Immature natural killer cell (primary cell): ENCODE results near the gene COX8A. TPM values are rescaled to one million over a fixed set of nuclear protein-coding genes. Genes with fewer than 3 reads are reported as not detected.
"Not testable (repeated sequence)": the region's sequence is repeated elsewhere in the genome, so short reads cannot be mapped to it uniquely, and the experiment has no call there.

Source experiments
- DNase-seq, 3 donors: peaks; one replicate each; pipeline ENCODE4 v3.0.0; 2022; ENCODE audit warnings: mixed read lengths in 1 of 3
- H3K27ac Mint-ChIP-seq, 6 donors: one replicate each; pipeline ENCODE4 v1.8.0; 2020; ENCODE audit warnings: mixed read lengths in 6 of 6, mild to moderate bottlenecking in 5 of 6, inconsistent platforms in 4 of 6, moderate library complexity in 3 of 6
- H3K27me3 Mint-ChIP-seq, 3 donors: one replicate each; pipeline ENCODE4 v1.8.0; 2020 to 2021; ENCODE audit warnings: low read depth in 3 of 3, mild to moderate bottlenecking in 3 of 3, mixed read lengths in 3 of 3, moderate library complexity in 3 of 3, inconsistent platforms in 1 of 3
- H3K36me3 Mint-ChIP-seq, 3 donors: one replicate each; pipeline ENCODE4 v1.8.0; 2020; ENCODE audit warnings: mixed read lengths in 3 of 3, inconsistent platforms in 2 of 3, mild to moderate bottlenecking in 2 of 3
- H3K4me1 Mint-ChIP-seq, 2 donors: one replicate each; pipeline ENCODE4 v1.8.0; 2020; ENCODE audit warnings: inconsistent platforms in 2 of 2, mild to moderate bottlenecking in 2 of 2, mixed read lengths in 2 of 2, moderate library complexity in 1 of 2
- H3K4me3 Mint-ChIP-seq, 5 donors: one replicate each; pipeline ENCODE4 v1.8.0; 2020; ENCODE audit warnings: mild to moderate bottlenecking in 5 of 5, mixed read lengths in 5 of 5, inconsistent platforms in 3 of 5, moderate library complexity in 3 of 5
- H3K9me3 Mint-ChIP-seq, 6 donors: one replicate each; pipeline ENCODE4 v1.8.0; 2020; ENCODE audit warnings: mild to moderate bottlenecking in 6 of 6, mixed read lengths in 6 of 6, inconsistent platforms in 4 of 6, moderate library complexity in 3 of 6
- polyA plus RNA-seq, 3 donors: library from polyadenylated mRNA; unstranded; fragments of 300-500 nt; fragmentation: Illumina TruSeq; gene quantifications; one replicate each; pipeline ENCODE4 v1.2.3, GENCODE V29; 2021

The COX8A gene
- polyA plus RNA-seq, 3 donors from 2014 or later = 506 to 686 (median 534) TPM

DNA sequence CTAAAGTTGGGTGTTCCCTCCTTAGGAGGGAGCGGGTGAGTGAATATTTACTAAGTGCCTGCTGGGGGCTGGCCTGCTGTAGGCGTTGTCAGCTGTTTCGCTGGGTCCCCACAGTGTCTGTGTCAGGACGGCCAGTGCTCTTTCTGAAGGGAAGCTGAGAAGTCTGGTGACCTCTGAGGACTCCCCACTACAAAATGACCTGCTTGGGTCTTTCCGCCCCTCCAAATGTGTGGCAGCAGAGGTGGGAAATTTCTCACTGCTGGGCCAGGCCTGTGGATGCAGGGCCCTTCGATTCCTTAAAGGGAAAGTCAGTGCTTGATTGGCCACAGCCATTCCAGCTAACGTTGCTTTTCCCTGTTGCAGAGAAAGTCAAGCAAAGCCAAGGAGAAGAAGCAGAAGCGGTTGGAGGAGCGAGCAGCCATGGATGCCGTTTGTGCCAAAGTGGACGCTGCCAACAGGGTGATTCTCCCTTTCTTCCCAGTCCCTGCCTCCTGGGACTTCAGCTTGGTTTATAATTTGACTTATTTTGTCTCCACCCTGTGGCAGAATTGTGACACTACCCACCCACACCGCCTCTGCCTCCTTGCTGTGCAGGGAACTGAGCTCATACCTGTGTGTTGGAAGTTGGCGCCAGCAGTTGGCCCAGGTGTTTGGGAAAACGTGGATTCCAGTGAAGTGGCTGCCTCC is 28.8 kb upstream of the COX8A start:
- peak; percentile 38 to 49 (median 47) for DNase-seq
- Mint-ChIP-seq H3K27ac (peak overlapping the region in 1 of 6 donors; percentile 75), H3K36me3 (peaks cover 0 to under 1% (median 0%) of the 10 kb centered on the region in 3 donors), H3K27me3 (peaks cover 0 to 2% (median 0%) of the 10 kb centered on the region in 3 donors), H3K4me3 (no peak overlapping the region), H3K4me1 (peaks cover 24 to 27% of the 10 kb centered on the region in 2 donors), H3K9me3 (no peaks in the 10 kb centered on the region)

- peak overlapping the region; percentile 90 to 99 (median 96) for H3K27ac Mint-ChIP-seq
- peak overlapping the region; percentile 79 to 97 (median 83) for H3K4me3 Mint-ChIP-seq
- DNase-seq = peak; percentile 72 to 77 (median 74)
- peaks cover 11 to 33% (median 30%) of the 10 kb centered on the region in 3 donors for H3K36me3 Mint-ChIP-seq
- H3K9me3 Mint-ChIP-seq = no peaks in the 10 kb centered on the region
- H3K4me1 Mint-ChIP-seq = peaks cover 56 to 63% of the 10 kb centered on the region in 2 donors
- peaks cover 0 to 13% (median 6%) of the 10 kb centered on the region in 3 donors for H3K27me3 Mint-ChIP-seq
Measured at GRCh38 chr11:63951779-63952536, 22.5 kb upstream of the COX8A start.

DNA sequence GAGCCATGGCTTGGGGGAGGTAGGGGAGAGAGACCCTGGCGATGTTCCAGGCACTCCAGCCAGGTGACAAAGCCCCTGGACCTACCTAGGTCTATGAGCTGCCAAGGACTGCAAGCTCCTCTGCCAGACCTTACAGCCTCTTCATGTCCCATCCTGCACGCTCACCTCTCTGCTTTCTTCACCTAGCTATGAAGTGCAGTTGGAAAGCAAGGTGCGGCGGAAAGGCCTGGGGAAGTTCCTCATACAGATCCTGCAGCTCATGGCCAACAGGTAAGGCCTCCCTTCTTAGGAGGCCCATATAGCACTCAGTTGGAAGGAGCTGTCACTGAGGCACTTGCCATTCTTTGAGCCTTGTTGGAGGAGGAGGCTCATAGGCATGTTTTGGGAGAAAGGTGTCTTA is 21.9 kb upstream of the COX8A start:
- no peak for DNase-seq
- peaks cover 0 to 11% (median 6%) of the 10 kb centered on the region in 3 donors for H3K27me3 Mint-ChIP-seq
- H3K4me3 Mint-ChIP-seq = peak overlapping the region; percentile 79 to 97 (median 83)
- peaks cover 58 to 63% of the 10 kb centered on the region in 2 donors for H3K4me1 Mint-ChIP-seq
- H3K9me3 Mint-ChIP-seq = no peaks in the 10 kb centered on the region
- peaks cover 11 to 36% (median 31%) of the 10 kb centered on the region in 3 donors for H3K36me3 Mint-ChIP-seq
- peak overlapping the region; percentile 90 to 99 (median 96) for H3K27ac Mint-ChIP-seq

DNA sequence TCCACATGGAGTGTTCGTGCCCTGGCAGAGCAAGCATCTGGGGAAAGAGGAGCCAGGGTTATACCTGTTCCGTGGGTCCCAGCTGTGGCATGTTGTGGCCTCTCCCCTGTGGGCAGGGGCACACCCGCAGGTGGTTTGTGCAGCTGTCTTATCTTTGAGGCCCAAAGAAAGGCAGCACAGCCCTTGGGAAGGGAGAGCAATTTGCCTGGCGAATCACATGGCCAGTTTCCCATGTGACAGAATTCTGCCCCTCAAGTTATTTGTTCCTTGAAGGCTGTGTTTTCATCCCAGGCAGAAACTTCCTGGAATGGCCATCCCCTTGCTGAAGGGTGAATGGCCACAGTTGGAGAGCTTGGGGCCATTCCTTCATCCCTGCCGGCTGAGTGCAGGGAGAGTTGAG is 16.4 kb upstream of the COX8A start:
- Mint-ChIP-seq H3K36me3 (peaks cover 11 to 30% (median 26%) of the 10 kb centered on the region in 3 donors), H3K4me1 (peaks cover 62 to 65% of the 10 kb centered on the region in 2 donors), H3K27ac (no peak overlapping the region), H3K9me3 (peaks cover 0 to 1% (median 0%) of the 10 kb centered on the region in 6 donors), H3K27me3 (peaks cover 2 to 8% (median 3%) of the 10 kb centered on the region in 3 donors), H3K4me3 (no peak overlapping the region)
- DNase-seq = no peak

DNA sequence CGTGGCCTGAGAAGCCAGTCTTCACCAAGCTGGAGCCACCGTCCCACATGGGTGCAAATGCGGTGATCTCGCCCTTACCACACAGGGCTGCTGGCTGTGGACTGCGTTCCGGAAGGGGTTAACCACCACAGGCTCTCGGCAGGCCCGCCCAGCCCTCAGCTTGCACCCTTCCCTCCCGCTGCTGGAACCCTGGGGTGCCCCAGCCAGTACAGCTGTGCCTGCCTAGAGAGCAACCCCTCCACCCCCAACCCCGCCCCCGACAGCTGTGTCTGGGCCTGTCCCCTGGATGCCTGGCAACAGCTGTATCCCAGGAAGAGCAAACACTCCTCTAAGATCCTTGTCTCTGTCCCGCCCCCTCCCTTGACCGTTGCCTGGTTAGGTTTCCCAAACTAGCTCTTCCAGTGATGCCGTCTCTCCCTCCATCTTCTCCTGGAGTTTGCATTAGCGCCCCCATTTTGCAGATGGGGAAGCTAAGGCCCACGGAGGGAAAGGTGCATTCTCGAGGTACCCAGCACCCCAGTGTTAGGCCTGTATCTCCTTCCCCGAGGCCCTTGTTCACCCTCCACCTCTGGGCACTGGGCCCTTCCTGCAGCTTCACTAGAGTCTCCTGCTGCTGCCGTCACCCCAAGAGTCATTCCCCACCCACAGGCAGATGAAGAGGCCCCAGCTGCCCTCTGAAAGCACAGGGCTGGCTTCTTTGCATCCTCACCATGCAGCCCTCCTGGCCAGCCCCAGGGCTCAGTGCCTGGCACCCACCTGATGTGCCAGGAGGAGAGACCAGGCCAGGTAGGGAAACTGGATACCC is 12.6 kb upstream of the COX8A start:
- H3K9me3 Mint-ChIP-seq = peaks cover 0 to 1% (median 0%) of the 10 kb centered on the region in 6 donors
- peaks cover 3 to 8% (median 5%) of the 10 kb centered on the region in 3 donors for H3K27me3 Mint-ChIP-seq
- peak overlapping the region in 3 of 6 donors; percentile 6 to 62 (median 10) for H3K27ac Mint-ChIP-seq
- peaks cover 28 to 37% of the 10 kb centered on the region in 2 donors for H3K4me1 Mint-ChIP-seq
- peaks cover 0 to 4% (median 2%) of the 10 kb centered on the region in 3 donors for H3K36me3 Mint-ChIP-seq
- DNase-seq = peak; percentile 59 to 76 (median 67)
- H3K4me3 Mint-ChIP-seq = peak overlapping the region; percentile 50 to 77 (median 76)

DNA sequence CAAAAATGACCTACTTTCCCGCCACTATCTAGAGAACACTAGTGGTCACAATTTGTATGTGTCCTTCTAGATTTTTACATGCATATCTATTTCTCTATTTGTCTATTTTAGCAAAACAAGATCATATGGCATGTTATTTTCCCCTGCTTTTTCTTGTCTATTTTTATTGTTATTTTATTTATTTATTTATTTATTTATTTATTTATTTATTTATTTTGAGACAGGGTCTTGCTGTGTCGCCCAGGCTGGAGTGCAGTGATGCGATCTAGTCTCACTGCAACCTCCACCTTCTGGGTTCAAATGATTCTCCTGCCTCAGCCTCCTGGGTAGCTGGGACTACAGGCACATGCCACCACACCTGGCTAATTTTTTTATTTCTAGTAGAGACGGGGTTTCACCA is 10.5 kb upstream of the COX8A start:
- not testable (repeated sequence) for H3K4me3 Mint-ChIP-seq, H3K27me3 Mint-ChIP-seq, H3K27ac Mint-ChIP-seq, H3K36me3 Mint-ChIP-seq, DNase-seq, H3K9me3 Mint-ChIP-seq
- H3K4me1 Mint-ChIP-seq = peaks cover 28 to 30% of the 10 kb centered on the region in 2 donors

DNA sequence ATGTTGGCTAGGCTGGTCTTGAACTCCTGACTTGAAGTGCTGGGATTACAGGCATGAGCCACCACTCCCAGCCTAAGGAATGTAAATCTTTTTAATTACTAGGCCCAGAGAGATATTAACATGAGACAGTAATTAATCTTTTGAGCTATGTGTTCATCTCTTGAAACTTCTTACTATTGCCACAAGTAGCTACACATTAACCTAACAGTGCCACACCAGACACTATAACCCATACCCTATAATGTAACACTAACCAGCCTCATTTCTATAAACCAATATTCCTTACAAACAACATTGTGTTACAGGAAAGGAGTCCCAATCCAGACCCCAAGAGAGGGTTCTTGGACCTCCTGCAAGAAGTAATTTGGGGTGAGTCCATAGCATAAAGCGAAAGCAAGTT is 8.0 kb upstream of the COX8A start:
- Mint-ChIP-seq H3K4me3 (no peak overlapping the region), H3K27me3 (peaks cover 2 to 5% (median 2%) of the 10 kb centered on the region in 3 donors), H3K27ac (no peak overlapping the region), H3K36me3 (no peaks in the 10 kb centered on the region), H3K9me3 (peaks cover 0 to 1% (median 0%) of the 10 kb centered on the region in 6 donors), H3K4me1 (peaks cover 10 to 17% of the 10 kb centered on the region in 2 donors)
- no peak for DNase-seq

- DNase-seq = no peak
- H3K9me3 Mint-ChIP-seq = no peaks in the 10 kb centered on the region
- H3K4me3 Mint-ChIP-seq = no peak overlapping the region
- H3K36me3 Mint-ChIP-seq = no peaks in the 10 kb centered on the region
- peak overlapping the region in 1 of 6 donors; percentile 58 for H3K27ac Mint-ChIP-seq
- peaks cover 0 to 3% (median 3%) of the 10 kb centered on the region in 3 donors for H3K27me3 Mint-ChIP-seq
- peaks cover 9 to 12% of the 10 kb centered on the region in 2 donors for H3K4me1 Mint-ChIP-seq
Measured at GRCh38 chr11:63969461-63969860, 5.0 kb upstream of the COX8A start.

DNA sequence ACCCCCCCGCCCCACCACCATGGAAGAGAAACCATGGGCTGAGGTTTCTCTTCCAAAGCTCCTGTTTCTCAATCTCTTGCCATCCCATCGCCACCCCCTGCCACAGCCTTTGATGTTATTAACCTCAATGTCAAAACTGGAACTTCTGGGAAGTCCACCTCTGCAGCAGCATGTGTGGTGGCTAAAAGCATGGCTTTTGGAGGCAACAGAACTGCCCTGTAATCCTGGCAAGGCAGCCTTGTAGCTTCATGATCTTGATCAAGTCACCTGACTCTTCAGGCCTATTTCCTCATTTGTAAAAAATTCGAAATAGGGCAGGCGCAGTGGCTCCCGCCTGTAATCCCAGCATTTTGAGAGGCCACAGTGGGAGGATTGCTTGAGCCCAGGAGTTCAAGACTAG is 3.5 kb upstream of the COX8A start:
- Mint-ChIP-seq H3K4me1 (peaks cover 19% of the 10 kb centered on the region in 2 donors), H3K4me3 (no peak overlapping the region), H3K36me3 (no peaks in the 10 kb centered on the region), H3K27me3 (peaks cover 0 to 5% (median 3%) of the 10 kb centered on the region in 3 donors), H3K27ac (no peak overlapping the region), H3K9me3 (no peaks in the 10 kb centered on the region)
- DNase-seq = no peak

DNA sequence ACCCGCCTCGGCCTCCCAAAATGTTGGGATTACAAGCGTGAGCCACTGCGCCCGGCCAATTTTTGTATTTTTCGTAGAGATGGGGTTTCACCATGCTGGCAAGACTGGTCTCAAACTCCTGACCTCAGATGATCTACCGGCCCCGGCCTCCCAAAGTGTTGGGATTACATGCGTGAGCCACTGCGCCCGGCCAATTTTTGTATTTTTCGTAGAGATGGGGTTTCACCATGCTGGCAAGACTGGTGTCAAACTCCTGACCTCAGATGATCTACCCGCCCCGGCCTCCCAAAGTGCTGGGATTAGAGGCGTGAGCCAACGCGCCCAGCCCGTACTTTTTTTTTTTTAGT is 535 bp upstream of the COX8A start:
- Mint-ChIP-seq H3K4me3 (peak overlapping the region; percentile 99 to 100 (median 100)), H3K4me1 (peaks cover 30 to 32% of the 10 kb centered on the region in 2 donors), H3K27ac (peak overlapping the region; percentile 98 to 100 (median 99))
- DNase-seq, H3K27me3 Mint-ChIP-seq, H3K9me3 Mint-ChIP-seq, H3K36me3 Mint-ChIP-seq: not testable (repeated sequence)

DNA sequence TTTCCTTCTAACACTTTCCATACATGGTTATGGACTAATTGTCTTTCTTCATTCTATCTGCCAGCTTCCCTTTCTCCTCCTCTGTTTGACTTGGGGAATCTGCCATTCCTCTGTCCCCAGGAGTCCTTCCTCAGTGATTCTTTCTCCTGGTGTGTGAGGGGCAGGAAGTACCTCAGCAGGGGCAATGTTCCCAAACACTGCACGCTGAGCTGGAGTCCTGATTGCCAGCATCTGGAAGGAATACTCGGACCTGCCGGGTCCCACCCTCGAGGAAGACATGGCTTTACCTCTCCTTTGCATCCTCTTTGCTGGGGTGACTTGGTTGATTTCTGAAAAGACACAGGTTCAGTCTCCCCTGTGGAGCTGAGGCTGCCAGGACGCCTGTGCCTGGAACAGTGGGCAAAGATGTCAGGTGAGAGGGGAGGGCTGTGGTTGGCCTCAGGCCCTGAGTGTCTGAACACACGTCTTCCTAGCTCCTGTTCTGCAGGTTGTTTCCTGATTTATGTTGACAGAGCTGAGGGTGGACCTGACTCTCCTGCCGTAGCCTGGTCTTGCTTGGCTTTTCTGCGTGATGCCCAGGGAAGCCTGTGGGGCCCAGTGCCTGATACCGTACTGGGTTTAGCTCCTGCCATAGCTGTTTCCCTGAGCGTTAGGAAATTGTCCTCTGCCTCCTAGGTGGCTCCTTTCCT is 4.3 kb downstream of the COX8A start:
- Mint-ChIP-seq H3K4me3 (peak overlapping the region in 2 of 5 donors; percentile 33 to 38), H3K27ac (peak overlapping the region in 3 of 6 donors; percentile 2 to 60 (median 58)), H3K9me3 (no peaks in the 10 kb centered on the region), H3K4me1 (peaks cover 24 to 29% of the 10 kb centered on the region in 2 donors), H3K36me3 (peaks cover 0 to 5% (median 0%) of the 10 kb centered on the region in 3 donors), H3K27me3 (peaks cover 0 to 6% (median 5%) of the 10 kb centered on the region in 3 donors)
- no peak for DNase-seq

DNA sequence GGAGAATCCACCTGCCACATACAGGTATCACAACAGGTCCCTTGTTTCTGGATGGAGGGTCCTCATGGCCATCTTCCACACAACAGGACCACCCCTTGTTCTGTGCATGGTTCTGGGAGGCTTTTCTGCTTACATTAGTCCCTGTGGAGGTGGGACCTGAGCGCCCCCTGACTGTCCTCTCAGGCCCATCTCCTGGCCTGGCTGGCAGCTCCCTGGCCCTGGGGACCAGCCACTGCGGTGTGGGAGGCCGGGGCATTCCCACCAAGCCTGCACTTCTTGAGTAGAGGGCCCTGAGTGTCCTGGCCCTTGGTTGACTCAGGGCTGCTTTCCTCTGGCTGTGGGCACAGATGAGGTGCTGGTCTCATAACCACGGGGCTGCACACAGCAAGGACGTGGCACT is 5.0 kb downstream of the COX8A start:
- Mint-ChIP-seq H3K4me3 (no peak overlapping the region), H3K4me1 (peaks cover 18 to 23% of the 10 kb centered on the region in 2 donors), H3K27ac (peak overlapping the region in 1 of 6 donors; percentile 22)

GRCh38 chr11:63985812-63986155 is 11.4 kb downstream of the COX8A start:
- Mint-ChIP-seq H3K36me3 (peaks cover 3 to 13% (median 3%) of the 10 kb centered on the region in 3 donors), H3K4me1 (peaks cover 24 to 33% of the 10 kb centered on the region in 2 donors), H3K9me3 (no peaks in the 10 kb centered on the region), H3K27me3 (peaks cover 6 to 11% (median 10%) of the 10 kb centered on the region in 3 donors), H3K27ac (peak overlapping the region; percentile 97 to 99 (median 98)), H3K4me3 (peak overlapping the region; percentile 95 to 98 (median 98))
- peak; percentile 76 to 79 (median 79) for DNase-seq

More for the DNA sequence above, 5.0 kb downstream of the COX8A start:
- no peak for DNase-seq
- Mint-ChIP-seq H3K9me3 (no peaks in the 10 kb centered on the region), H3K36me3 (peaks cover 0 to 5% (median 0%) of the 10 kb centered on the region in 3 donors), H3K27me3 (peaks cover 0 to 6% (median 2%) of the 10 kb centered on the region in 3 donors)
